PC-9 (cell line): ENCODE data around the gene LAG3.

Experiments used
- EZH2 ChIP-seq: fragments of 200-600 bp; sonication (generic); IDR thresholded peaks from 2 replicates; pipeline ENCODE4 v1.8.0; 2017; ENCODE audit warnings: antibody characterized with exemption, low read depth
- TF ChIP-seq, protein P1 (sequence below): fragments of 200-600 bp; sonication (generic); conservative IDR thresholded peaks from 2 replicates; pipeline ENCODE4 v1.6.1; 2017; ENCODE audit warnings: mixed run types, antibody characterized with exemption, mild to moderate bottlenecking, moderate library complexity

- TF ChIP-seq, protein P1, sequence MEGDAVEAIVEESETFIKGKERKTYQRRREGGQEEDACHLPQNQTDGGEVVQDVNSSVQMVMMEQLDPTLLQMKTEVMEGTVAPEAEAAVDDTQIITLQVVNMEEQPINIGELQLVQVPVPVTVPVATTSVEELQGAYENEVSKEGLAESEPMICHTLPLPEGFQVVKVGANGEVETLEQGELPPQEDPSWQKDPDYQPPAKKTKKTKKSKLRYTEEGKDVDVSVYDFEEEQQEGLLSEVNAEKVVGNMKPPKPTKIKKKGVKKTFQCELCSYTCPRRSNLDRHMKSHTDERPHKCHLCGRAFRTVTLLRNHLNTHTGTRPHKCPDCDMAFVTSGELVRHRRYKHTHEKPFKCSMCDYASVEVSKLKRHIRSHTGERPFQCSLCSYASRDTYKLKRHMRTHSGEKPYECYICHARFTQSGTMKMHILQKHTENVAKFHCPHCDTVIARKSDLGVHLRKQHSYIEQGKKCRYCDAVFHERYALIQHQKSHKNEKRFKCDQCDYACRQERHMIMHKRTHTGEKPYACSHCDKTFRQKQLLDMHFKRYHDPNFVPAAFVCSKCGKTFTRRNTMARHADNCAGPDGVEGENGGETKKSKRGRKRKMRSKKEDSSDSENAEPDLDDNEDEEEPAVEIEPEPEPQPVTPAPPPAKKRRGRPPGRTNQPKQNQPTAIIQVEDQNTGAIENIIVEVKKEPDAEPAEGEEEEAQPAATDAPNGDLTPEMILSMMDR = no peak
- no peak for TF ChIP-seq EZH2
Observed at GRCh38 chr12:6784761-6785160, 12.4 kb downstream of the LAG3 start.
